Small intestine (tissue), 7 donors: ENCODE data around the gene CSF1. TPM values are rescaled to one million over a fixed set of nuclear protein-coding genes. Genes with fewer than 3 reads are reported as not detected.

Experiments
- DNase-seq, 2 donors: peaks; one replicate each; pipeline versions ENCODE4 v3.0.0 to v3.0.0-alpha.2; 2013
- FAIRE-seq: peaks from 2 replicates; lab custom pipeline; 2012; peaks lifted over from hg19 to GRCh38; lab: Jason Lieb, UNC
- H3K27ac ChIP-seq, 3 donors: one replicate each; pipeline ENCODE4 v1.5.1; 2013; ENCODE audit warnings: low read length in 2 of 3, mild to moderate bottlenecking in 2 of 3, control low read depth in 1 of 3, inconsistent platforms in 1 of 3, low read depth in 1 of 3, moderate library complexity in 1 of 3
- H3K27me3 ChIP-seq, 3 donors: one replicate each; pipeline ENCODE4 v1.6.1; 2013; ENCODE audit warnings: low read length in 3 of 3, inconsistent platforms in 1 of 3; ENCODE audit not compliant: control insufficient read depth in 3 of 3, insufficient read depth in 3 of 3
- H3K36me3 ChIP-seq, 3 donors: one replicate each; pipeline ENCODE4 v1.6.1; 2013; ENCODE audit warnings: low read length in 3 of 3, inconsistent platforms in 1 of 3, low read depth in 1 of 3, mild to moderate bottlenecking in 1 of 3, moderate library complexity in 1 of 3; ENCODE audit not compliant: control insufficient read depth in 3 of 3, insufficient read depth in 2 of 3
- H3K4me1 ChIP-seq, 3 donors: one replicate each; pipeline ENCODE4 v1.6.1; 2013; ENCODE audit warnings: low read length in 2 of 3, inconsistent platforms in 1 of 3, low read depth in 1 of 3, mild to moderate bottlenecking in 1 of 3, moderate library complexity in 1 of 3; ENCODE audit not compliant: control insufficient read depth in 3 of 3, insufficient read depth in 2 of 3
- H3K4me3 ChIP-seq, 3 donors: one replicate each; pipeline ENCODE4 v1.5.1; 2013; ENCODE audit warnings: low read length in 3 of 3, control low read depth in 1 of 3, inconsistent platforms in 1 of 3, low read depth in 1 of 3, mild to moderate bottlenecking in 1 of 3, moderate library complexity in 1 of 3
- H3K9me3 ChIP-seq, 2 donors: one replicate each; pipeline ENCODE4 v1.6.1; 2013; ENCODE audit warnings: low read depth in 1 of 2, low read length in 1 of 2; ENCODE audit not compliant: control insufficient read depth in 2 of 2, insufficient read depth in 1 of 2
- WGBS, 3 donors: extraction: QIAGEN DNeasy Blood & Tissue Kit; methylation state at CpG; one replicate each; pipeline ENCODE4 v1.1.7; 2013; 5-methylcytosine and 5-hydroxymethylcytosine counted together
- polyA plus RNA-seq, 4 donors: library from polyadenylated mRNA; stranded (reverse) in 3 of 4; unstranded in 1 of 4; fragments of 200-250 nt in 3 of 4; fragments of 120-200 nt in 1 of 4; gene quantifications; one replicate each; pipeline versions ENCODE4 v1.2.1 to v1.2.3, GENCODE V29; 2013
- donor health status: healthy with polysubstance abuse.
- donor health status: control.
- donor health status: control.
- donor health status: Bipolar disorder and iron deficiency.
- donor health status: healthy.

CSF1 gene
- polyA plus RNA-seq, 4 donors = 0.89 to 15.5 (median 4.4) TPM

- no peak overlapping the region for H3K4me3 ChIP-seq
- FAIRE-seq = no peak
- 73 to 77% (median 73%) methylated on average over 9 of the region's 9 CpGs for WGBS, 3 donors
- H3K4me1 ChIP-seq = peaks cover 25 to 67% (median 25%) of the 10 kb centered on the region in 3 donors
- H3K9me3 ChIP-seq = no peaks in the 10 kb centered on the region
- DNase-seq = peak in 1 of 2 donors; percentile 73
- H3K27me3 ChIP-seq = no peaks in the 10 kb centered on the region
- peaks cover 0 to 38% (median 2%) of the 10 kb centered on the region in 3 donors for H3K36me3 ChIP-seq
- H3K27ac ChIP-seq = peak overlapping the region in 2 of 3 donors; percentile 60 to 61
Observed at GRCh38 chr1:109930252-109930993, 19.8 kb downstream of the CSF1 start.

- peak overlapping the region; percentile 5 to 60 (median 57) for H3K27ac ChIP-seq
- DNase-seq (peak; percentile 46 to 78), FAIRE-seq (no peak)
- no peaks in the 10 kb centered on the region for H3K27me3 ChIP-seq
- 16 to 37% (median 28%) methylated on average over 10 of the region's 10 CpGs for WGBS, 3 donors
- H3K9me3 ChIP-seq = peaks cover 0 to under 1% of the 10 kb centered on the region in 2 donors
- peaks cover 25 to 74% (median 25%) of the 10 kb centered on the region in 3 donors for H3K4me1 ChIP-seq
- H3K36me3 ChIP-seq = peaks cover 0 to 34% (median 0%) of the 10 kb centered on the region in 3 donors
- no peak overlapping the region for H3K4me3 ChIP-seq
Observed at GRCh38 chr1:109931189-109931731, 20.6 kb downstream of the CSF1 start.

- peaks cover 24 to 74% (median 24%) of the 10 kb centered on the region in 3 donors for H3K4me1 ChIP-seq
- no peak overlapping the region for H3K27ac ChIP-seq
- no peak overlapping the region for H3K4me3 ChIP-seq
- peaks cover 0 to 30% (median 0%) of the 10 kb centered on the region in 3 donors for H3K36me3 ChIP-seq
- DNase-seq = no peak
- FAIRE-seq = no peak
- H3K9me3 ChIP-seq = peaks cover 0 to 9% of the 10 kb centered on the region in 2 donors
- no peaks in the 10 kb centered on the region for H3K27me3 ChIP-seq
- 95 to 97% (median 97%) methylated on average over 3 of the region's 3 CpGs for WGBS, 3 donors
Observed at GRCh38 chr1:109931911-109932636, 21.4 kb downstream of the CSF1 start.

- DNase-seq = no peak
- H3K27me3 ChIP-seq = no peaks in the 10 kb centered on the region
- no peak overlapping the region for H3K27ac ChIP-seq
- peaks cover 18 to 71% (median 19%) of the 10 kb centered on the region in 3 donors for H3K4me1 ChIP-seq
- peaks cover 0 to 26% (median 0%) of the 10 kb centered on the region in 3 donors for H3K36me3 ChIP-seq
- no peak for FAIRE-seq
- H3K4me3 ChIP-seq = no peak overlapping the region
- peaks cover 0 to 12% of the 10 kb centered on the region in 2 donors for H3K9me3 ChIP-seq
- 93 to 96% (median 95%) methylated on average over 5 of the region's 5 CpGs for WGBS, 3 donors
Observed at GRCh38 chr1:109932679-109933078, 22.0 kb downstream of the CSF1 start.

- peak overlapping the region; percentile 60 to 91 (median 82) for H3K27ac ChIP-seq
- WGBS, 3 donors = 45 to 62% (median 47%) methylated on average over 10 of the region's 10 CpGs
- H3K27me3 ChIP-seq = no peaks in the 10 kb centered on the region
- FAIRE-seq = no peak
- H3K4me1 ChIP-seq = peaks cover 11 to 57% (median 15%) of the 10 kb centered on the region in 3 donors
- peak; percentile 63 to 66 for DNase-seq
- peaks cover 0 to 22% of the 10 kb centered on the region in 2 donors for H3K9me3 ChIP-seq
- H3K4me3 ChIP-seq = no peak overlapping the region
- peaks cover 0 to 16% (median 0%) of the 10 kb centered on the region in 3 donors for H3K36me3 ChIP-seq
Observed at GRCh38 chr1:109933856-109934711, 23.4 kb downstream of the CSF1 start.

GRCh38 chr1:109935451-109935900 is 24.8 kb downstream of the CSF1 start:
- Histone ChIP-seq H3K4me1 (peaks cover 11 to 43% (median 11%) of the 10 kb centered on the region in 3 donors), H3K27ac (peak overlapping the region; percentile 82 to 95 (median 91)), H3K9me3 (peaks cover 0 to 22% of the 10 kb centered on the region in 2 donors), H3K4me3 (no peak overlapping the region), H3K27me3 (no peaks in the 10 kb centered on the region), H3K36me3 (peaks cover 0 to 5% (median 0%) of the 10 kb centered on the region in 3 donors)
- FAIRE-seq (no peak), DNase-seq (peak; percentile 97)
- WGBS, 3 donors = 16 to 52% (median 27%) methylated on average over 4 of the region's 4 CpGs

- Histone ChIP-seq H3K27ac (no peak overlapping the region), H3K4me1 (peaks cover 7 to 29% (median 9%) of the 10 kb centered on the region in 3 donors), H3K27me3 (no peaks in the 10 kb centered on the region), H3K4me3 (no peak overlapping the region), H3K9me3 (peaks cover 0 to 22% of the 10 kb centered on the region in 2 donors), H3K36me3 (no peaks in the 10 kb centered on the region)
- FAIRE-seq = no peak
- DNase-seq = no peak
- 94 to 100% (median 94%) methylated on average over 1 of the region's 1 CpG for WGBS, 3 donors
Observed at GRCh38 chr1:109937738-109938137, 27.1 kb downstream of the CSF1 start.
